HG03521 (cell line): Measurements from ENCODE around the gene TSPAN32.

Source experiments
- ATAC-seq: cut with Tn5 transposase; IDR thresholded peaks from one replicate; pipeline ENCODE4 v1.9.1; 2021; ENCODE audit warnings: mild to moderate bottlenecking, moderate library complexity; ENCODE audit not compliant: unreplicated experiment

Gene TSPAN32

DNA sequence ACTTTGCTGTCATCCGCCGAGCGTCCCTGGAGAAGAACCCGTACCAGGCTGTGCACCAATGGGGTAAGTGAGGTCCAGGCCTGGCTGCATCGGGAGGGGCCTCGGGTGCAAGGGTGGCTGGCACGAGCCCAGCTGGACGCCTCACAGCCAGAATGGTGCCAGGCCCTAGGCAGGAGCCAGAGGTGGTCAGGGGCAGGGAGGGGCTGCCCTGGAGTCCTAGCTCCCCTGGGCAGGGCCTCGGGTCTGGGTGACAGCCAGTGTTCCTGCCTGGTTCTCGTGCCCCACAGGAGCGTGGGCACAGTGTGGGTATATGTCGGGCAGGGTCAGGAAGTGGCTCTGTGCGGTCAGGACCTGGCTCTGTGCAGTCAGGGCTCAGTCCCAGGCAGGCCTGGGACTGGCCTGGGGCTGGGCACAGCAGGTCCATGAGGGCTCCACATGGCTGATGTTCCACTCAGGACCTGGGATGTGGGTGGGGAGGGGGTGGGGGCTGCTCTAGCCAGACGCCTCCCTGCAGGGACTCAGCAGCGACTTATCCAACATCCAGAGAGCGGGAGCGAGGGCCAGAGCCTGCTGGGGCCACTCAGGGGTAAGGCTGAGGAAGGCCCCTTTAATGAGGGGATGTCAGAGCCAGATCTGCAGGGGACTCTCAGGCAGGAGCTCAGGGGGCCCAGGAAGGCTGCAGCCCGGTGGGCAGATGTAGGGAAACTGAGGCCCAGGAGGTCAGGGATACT, 1.2 kb downstream of the TSPAN32 start:
- no peak for ATAC-seq

DNA sequence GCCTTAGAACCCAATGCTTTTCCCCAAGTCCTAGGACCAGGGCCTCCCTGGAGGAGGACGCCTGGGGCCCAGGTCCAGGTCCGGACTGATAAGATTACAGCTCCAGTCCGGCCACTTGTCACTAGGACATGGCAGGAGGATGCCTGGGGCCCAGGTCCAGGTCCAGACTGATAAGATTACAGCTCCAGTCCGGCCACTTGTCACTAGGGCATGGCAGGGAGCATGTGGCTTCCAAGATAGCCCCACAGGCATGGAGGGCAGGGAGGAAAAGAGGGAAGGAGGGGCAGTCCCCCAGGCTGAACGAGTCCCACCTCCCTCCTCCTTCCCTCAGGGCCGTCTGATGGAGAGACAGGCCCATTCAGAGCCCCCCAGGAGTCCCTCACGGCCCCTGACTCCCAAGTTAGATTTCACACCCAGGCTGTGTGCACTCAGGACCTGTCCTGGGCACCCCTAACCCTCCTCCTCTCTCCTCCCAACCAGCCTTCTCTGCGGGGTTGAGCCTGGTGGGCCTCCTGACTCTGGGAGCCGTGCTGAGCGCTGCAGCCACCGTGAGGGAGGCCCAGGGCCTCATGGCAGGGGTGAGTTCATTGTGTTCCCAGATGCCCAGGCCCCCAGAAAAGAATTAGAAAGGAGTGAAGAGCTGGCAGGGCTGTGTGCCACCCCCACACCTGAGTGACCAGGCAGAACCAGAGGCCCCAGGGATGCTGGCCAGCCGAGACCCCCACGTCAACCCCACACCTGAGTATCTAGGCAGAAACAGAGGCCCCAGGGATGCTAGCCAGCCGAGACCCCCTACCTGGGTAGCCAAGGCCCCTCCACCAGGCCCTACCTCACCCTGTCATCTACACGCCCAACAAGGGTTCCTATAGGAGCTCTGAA, 2.1 kb downstream of the TSPAN32 start:
- ATAC-seq = no peak

DNA sequence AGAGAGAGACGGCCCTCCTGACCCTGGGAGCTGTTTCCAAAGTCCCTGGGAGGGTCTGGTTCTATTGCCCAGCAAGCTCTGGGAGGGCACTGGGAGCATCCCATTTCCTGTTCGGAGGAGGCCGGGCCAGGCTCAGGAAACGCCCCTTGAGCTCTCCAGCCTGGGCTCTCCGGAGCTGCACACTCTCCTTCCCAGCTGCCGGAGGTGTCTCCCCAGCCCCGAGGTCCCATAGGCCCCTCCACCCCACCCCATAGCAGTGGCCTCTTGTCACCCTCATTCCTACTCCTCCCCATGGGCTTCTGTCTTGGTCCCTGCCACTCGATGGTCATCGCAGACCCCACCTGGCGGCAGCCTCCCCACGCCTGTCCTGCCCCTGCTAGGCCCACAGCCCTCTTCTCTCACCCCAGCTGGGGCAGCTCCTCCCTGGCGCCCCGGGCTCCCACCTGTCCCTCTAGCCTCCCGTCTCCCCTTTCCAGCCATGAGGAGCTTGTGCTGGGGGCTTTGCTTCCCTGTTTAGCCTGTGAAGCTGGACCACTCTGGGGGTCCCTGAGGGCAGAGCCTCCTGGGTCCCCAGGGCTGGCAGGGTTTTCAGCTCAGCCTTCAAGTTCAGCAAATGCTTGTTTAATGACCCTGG, 2.8 kb downstream of the TSPAN32 start:
- ATAC-seq = no peak

DNA sequence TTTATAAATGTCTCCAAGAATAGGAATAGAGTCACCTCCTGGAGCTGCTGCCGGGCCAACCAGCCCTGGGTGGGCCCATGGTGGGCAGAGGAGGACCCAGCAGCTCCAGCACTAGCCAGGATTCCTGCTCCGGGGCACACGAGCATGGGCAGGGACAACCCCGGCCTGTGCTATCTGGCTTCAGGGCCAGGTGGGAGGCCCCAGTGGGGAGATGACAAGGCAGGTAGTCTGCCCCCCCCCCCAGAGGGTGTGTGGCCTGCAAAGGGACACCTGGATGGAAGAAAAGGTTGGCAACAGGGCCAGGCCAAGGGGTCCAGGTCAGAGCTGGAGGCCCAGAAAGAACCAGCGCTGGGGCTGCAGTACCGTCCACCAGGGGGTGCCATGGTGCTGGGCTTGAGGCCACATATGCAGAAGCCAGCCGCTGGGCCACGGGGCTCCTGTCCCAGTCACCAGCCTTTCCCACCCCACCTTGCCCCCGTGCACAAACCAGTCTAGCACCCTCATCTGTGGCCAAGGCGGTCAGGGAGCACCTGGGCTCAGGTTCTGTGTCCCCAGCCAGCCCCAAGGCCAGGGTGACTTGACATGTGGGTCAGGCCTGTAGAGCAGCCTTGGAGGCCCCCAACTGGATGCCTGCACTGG, 3.4 kb downstream of the TSPAN32 start:
- no peak for ATAC-seq

DNA sequence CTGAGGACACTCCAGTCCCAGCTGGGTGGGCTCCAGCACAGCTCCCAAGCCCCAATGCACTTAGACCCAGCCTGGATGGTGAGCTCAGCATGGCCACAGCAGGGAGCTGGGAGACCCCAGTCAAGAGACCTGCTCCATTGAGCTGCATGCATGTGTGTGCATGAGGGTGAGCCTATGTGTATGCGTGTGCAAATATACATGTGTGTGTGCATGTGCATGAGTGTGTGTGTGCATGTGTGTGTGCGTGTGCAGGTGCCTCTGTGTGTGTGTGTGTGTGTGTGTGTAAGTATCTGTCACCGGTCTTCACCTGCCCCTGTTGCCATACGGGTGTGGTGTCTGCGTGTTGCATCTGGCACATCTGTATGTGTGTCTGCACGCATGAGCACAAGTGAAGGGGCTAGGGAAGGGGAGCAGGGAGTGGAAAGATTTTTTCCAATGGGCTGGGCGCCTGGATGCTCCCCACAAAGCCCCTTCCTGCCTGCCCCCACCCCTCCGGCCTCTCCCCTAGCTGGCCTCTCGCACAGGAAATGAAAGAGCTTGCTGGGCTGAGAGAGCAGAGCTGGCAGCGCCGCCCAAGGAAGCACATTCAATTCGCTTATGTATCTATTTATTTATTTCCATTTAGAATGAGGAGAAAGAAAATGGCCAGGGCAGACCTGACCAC, 4.1 kb downstream of the TSPAN32 start:
- ATAC-seq = no peak

DNA sequence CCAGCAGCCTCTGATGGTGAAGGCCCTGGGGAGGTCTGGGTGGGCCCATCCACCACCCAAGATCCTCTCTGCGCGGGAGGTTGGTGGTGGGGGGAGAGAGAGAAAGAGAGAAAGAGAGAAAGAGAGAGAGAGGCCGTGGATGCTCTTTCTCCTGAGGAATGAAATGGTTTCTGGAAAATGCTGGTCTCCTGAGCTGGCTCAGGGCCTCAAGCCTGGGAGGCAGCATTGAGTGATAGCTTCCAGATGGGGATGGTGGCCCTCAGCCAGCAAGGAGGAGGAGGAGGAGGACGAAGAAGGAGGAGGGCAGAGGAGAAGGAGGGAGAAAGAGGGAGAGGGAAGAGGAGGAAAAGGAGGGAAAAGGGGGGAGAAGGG, 4.6 kb downstream of the TSPAN32 start:
- no peak for ATAC-seq

DNA sequence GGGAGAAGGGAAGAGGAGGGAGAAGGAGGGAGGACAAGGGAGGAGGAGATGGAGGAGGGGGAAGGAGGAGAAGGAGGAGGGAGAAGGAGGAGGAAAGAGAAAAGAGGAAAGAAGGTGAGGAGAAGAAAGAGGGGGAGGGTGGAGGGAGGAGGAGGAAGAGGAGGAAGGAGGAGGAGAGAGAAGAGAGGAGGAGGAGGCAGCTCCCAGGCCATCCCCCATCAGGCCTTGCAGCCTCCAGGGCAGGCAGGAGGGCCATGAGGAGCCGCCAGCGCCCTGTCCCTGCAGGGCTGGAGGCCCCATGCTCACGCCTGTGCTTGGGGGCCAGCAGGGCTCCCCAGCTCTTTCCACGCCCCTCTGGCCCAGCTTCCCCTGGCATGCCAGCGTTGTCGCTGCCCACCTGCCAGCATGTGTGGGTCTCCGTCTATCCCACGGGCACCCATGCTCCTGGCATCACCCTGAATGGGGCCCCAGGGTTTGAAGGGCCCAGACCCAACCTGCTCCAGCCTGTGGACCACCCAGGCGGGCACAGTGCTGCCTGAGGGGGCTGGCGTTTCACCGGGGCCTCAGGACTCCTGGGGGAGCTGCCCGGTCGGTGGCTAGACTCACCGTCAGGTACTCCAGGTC, 5.2 kb downstream of the TSPAN32 start:
- ATAC-seq = no peak

DNA sequence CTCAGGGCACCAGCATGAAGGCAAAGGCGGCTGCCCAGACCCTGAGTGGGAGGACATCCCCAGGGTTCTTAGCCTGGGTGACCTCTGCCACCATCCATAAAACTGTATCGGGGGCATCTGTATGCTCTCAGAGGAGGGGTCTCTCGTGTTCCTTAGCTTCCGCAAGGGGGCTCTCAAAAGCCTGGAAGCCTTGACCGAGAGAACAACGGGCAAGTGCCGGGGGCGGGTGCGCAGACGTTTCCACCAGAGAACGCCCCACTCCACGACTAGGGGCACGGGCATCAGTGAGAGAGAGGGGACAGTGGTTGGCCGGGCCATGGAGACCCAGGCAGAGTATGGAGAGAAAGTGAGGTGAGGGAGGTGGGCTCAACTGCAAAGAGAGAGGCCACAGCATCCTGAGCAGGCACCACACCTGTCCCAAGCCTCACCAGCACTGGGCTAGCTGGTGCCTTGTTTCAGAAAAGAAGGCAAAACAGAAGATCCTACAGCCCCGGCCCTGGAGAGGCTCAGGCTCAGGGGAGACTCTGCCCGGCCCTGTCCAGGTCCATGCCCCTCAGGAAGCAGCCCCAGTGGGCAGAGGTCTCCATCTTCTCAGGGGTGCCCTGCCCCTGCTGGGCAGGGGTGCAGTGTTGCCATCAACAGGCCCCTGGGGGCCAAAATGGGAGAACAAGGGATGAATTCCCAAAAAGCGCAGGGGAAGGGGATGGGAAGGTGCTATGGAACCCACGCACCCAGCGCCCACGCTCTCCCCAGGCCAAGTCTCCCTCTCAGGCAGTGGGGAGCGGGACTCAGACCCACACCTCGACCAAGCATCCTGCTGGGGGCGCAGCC, 5.9 kb downstream of the TSPAN32 start:
- ATAC-seq = no peak

DNA sequence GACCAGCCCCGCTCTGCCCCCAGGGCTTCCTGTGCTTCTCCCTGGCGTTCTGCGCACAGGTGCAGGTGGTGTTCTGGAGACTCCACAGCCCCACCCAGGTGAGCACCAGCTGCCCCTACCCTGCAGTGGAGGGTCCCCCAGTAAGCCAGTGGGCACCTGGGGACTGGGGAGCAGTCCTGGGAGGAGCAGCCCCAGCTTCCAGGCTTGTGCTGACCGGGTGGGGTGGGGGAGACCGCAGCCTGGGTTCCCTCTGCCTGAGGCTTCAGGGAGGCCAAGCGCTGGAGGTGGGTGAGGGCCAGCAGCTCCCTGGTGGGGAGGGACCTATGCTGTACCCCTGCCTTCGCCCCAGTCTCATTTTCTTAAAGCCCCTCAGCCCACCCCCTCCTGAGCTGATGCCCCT, 6.9 kb downstream of the TSPAN32 start:
- no peak for ATAC-seq

DNA sequence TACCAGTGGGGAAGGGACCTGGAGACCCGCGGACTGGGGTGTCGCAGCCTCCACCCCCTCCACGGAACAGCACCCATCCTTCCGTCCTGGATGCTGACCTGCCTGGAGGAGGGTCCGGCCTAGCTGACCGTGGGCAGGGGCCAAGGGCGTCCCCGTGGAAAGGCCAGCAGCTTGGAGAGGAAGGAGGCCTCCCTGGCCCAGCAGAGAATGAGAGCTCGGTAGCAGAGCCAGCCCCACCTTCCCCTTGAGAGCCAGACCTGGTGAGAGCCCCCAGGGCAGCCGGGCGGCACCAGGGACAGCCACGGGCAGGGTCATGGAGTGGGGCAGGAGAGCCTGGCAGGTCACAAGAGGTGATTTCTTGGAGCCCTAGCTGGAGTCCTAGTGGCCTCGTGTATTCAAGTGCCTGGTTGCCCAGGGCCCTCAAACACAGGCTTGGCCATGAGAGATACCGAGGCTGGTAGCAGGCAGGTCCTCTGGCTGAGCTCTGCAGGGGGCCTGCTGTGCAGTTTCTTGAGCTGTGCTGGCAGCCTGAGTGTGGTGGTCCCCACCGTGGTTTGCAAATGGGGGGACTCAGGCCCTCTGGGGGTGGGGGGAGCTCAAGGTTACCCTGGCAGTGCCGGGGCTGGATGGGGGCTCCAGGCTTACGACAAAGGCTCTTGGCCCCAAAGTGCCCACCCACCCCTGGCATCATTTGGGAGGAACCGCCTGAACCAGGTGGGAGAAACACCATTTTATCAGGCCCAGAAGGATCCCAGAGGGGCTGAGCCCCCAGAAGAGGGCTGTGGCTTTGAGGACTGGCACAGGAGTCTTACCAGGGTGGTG, 7.6 kb downstream of the TSPAN32 start:
- ATAC-seq = no peak

DNA sequence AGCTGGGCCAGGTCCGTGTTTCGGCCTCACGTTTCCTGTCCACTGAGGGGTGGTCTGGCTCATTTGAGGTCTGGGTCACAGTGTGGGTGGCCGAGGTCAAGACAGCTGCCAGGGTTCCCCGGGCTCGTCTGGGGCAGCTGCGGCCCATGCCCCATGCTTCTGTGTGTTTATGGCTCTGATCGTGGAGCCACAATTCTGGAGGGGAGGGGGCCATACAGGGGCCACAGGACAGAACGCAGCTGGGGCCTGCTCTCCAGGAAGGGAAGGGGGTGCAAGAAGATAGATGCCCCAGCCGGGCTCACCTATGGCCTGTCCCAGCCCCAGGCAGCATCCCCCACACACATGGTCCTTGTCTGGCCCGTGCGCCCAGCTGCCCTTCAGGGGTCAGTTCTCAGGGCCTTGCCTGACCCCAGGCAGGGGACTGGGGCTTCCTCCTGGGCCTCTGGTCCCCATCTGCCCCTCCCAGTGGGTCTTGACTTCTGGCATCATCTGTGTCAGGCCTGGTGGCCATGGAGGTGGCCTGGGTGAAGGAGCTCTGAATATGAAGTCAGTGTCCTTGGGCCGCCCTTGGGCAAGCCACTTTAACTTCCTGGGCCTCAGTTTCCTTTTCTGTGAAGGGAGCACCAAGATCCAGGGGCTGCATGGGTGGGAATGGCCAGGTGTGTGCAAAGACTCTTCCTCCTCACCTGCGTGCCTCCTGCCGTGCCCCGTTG, 8.4 kb downstream of the TSPAN32 start:
- no peak for ATAC-seq

DNA sequence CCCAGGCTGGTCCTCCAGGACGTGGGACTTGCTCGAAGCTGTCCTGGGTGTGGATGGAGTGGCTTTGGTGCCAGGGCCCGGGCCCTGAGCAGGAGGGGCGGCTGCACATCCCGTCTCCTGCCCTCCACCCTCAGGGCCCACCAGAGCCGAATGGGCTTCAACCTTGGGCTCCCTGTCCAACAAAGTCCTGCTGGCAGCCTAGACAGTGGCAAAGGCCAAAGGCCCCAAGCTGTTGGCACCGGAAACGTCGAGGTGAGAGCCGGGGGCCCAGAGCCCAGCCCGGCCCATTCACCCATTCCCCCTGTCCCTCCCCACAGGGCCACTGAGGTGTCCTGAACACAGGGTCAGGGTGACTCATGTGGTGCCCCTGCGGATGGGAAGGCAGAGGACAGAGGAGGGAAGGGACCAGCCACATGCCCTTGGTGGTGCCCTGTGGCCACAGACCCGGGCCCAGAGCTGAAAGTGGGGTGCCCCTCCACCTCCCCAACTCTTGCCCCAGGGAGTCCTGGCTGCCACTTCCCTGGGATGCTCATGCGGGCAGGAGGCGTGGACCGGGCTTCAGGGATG, 9.1 kb downstream of the TSPAN32 start:
- no peak for ATAC-seq

DNA sequence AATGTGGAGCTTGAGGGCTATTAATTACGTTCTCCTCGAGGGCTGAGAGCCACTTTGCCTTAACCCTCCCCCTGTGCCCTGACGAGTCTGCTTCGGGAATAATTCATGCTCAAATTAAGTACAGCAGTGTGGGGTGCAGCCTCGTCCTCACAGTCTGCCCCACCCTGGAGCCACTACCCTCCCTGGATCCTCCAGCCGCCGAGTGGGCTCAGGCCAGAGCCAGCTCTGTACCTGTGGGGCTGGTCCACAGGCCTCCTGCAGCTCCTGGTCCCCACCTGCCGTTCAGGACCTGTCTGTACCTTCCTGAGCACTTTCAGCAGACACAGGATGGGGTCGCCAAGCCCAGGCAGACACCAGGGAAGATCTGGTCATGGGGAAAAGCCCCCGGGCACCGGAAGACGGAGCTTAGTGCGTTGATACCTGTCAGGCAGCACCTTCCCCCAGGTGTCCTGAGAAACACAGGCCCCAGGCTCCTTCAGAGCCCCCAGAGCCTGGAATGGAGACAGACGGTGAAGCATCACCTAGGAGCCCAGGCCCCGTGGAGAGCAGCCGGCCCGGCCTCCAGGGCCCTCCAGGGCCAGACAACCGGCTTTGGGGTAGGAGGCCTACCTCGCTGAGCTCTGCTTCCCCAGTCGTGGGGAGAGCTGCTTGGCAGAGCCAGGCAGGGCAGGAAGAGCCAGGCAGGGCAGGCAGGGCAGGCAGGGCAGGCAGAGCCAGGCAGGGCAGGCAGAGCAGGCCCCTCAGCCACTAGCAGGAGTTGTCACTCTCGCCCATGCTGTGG, 9.7 kb downstream of the TSPAN32 start:
- ATAC-seq = no peak

DNA sequence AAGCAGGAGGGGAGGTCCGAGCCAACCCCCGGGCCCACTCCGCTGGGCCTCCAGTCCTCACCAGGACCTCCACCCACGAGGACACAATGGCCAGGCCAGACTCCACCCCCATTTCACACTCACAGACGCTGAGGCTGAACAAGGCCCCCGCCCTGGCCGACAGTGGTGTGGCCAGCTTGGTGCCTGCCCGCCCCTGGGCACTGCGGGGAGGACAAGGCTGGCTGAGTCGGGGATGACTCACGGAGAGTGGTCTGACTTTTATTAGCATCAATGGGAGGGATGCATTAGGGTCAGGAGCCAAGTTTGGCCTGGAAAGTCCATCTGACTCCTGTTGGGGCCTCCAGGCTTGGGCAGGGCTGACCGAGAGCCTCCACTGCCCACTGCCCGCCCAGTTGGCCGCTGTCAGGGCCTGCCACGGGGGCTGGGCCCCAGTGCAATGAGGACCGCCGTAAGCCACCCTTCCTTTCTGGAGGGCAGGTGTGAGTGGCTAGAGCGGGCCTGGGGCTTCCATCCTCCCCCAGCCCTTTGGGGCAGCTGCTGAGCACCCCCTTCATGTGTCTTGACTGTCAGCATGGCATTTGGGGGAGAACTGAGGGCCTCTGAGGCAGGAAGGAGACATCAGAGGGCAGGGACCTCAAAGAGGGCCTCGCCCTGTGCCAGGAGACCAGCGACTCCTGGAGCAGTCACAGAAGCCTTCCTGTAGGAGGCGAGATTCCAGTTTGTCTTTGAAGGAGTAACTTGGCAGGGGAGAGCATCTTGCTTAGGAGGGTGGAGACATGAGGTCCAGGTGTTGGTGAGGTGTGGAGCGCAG, 10.6 kb downstream of the TSPAN32 start:
- ATAC-seq = no peak

DNA sequence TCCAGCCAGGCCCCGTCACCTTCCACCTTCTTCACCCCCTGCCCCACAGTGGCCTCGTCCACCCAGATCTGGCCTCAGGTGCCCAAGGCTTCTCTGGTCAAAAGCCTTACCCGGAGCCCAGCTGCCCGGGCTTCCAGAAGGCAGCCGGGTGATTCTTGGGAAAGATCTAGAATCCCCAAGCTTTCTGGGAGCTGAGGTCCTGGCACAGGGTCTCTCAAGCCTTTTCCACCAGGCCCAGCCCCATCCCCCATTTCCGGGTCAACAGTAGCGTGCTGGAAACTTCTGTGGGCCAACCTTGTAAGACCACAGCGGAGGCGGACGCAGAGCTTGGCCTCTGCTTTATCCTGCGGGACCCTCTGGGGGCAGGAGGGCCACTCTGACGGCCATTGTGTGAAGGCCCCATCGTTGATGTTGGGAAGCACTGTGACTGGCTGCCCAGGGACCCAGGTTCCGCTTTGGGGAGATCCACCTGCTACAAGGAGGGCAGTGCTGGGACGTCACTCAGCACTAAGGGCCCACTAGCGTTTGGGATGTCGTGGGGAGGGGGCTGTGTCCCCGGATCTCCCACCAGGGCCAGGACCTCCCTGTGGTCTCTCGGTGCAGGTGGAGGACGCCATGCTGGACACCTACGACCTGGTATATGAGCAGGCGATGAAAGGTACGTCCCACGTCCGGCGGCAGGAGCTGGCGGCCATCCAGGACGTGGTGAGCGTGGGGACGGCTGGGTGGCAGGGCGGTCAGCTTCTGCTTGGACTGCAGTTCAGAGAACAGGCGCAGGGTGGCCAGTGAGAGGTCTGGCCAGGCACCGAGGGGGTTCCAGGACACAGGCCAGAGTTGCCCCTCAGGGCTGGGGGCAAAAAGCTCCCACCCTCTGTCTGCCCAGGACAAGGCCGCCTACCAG, 11.5 kb downstream of the TSPAN32 start:
- no peak for ATAC-seq
